NCI-H460 (cell line): Measurements from ENCODE around the gene CHRNA9. TPM values are rescaled to one million over a fixed set of nuclear protein-coding genes. Genes with fewer than 3 reads are reported as not detected.

Experiments
- DNase-seq: peaks from one replicate; pipeline ENCODE4 v3.0.0-alpha.2; 2016; ENCODE audit warnings: low read depth; ENCODE audit errors: extremely low read depth
- total RNA-seq: library from RNA; depleted of rRNA; stranded (reverse); fragments of >200 nt; shearing (Covaris generic); gene quantifications from 2 replicates; pipeline ENCODE4 v1.2.3, GENCODE V29; 2014

Gene CHRNA9
- total RNA-seq, 1 experiment from 2014 or later, result not detected

GRCh38 chr4:40335525-40335894 lies 377 bp downstream of the CHRNA9 start:
- no peak for DNase-seq

- DNase-seq, result no peak
Observed at GRCh38 chr4:40337051-40337450, 1.9 kb downstream of the CHRNA9 start.

GRCh38 chr4:40337523-40337922 lies 2.4 kb downstream of the CHRNA9 start:
- no peak for DNase-seq

- no peak for DNase-seq
Observed at GRCh38 chr4:40340030-40340429, 4.9 kb downstream of the CHRNA9 start.

GRCh38 chr4:40347472-40347871 lies 12.3 kb downstream of the CHRNA9 start:
- DNase-seq, result no peak

GRCh38 chr4:40348000-40348399 lies 12.9 kb downstream of the CHRNA9 start:
- no peak for DNase-seq

GRCh38 chr4:40349561-40350198 lies 14.5 kb downstream of the CHRNA9 start:
- no peak for DNase-seq

- DNase-seq, result no peak
Observed at GRCh38 chr4:40350627-40351227, 15.6 kb downstream of the CHRNA9 start.

- no peak for DNase-seq
Observed at GRCh38 chr4:40354158-40354557, 19.0 kb downstream of the CHRNA9 start.

- no peak for DNase-seq
Observed at GRCh38 chr4:40355131-40355530, 20.0 kb downstream of the CHRNA9 start.

GRCh38 chr4:40357738-40358137 lies 22.6 kb downstream of the CHRNA9 start:
- DNase-seq, result no peak

- no peak for DNase-seq
Observed at GRCh38 chr4:40361338-40361737, 26.2 kb downstream of the CHRNA9 start.

- no peak for DNase-seq
Observed at GRCh38 chr4:40363382-40363920, 28.3 kb downstream of the CHRNA9 start.

- DNase-seq, result no peak
Observed at GRCh38 chr4:40363945-40364344, 28.8 kb downstream of the CHRNA9 start.

GRCh38 chr4:40365766-40366165 lies 30.6 kb downstream of the CHRNA9 start:
- no peak for DNase-seq

GRCh38 chr4:40367451-40367850 lies 32.3 kb downstream of the CHRNA9 start:
- DNase-seq, result no peak

- DNase-seq, result no peak
Observed at GRCh38 chr4:40369437-40370274, 34.5 kb downstream of the CHRNA9 start.

GRCh38 chr4:40372651-40373050 lies 37.5 kb downstream of the CHRNA9 start:
- DNase-seq, result no peak

- DNase-seq, result no peak
Observed at GRCh38 chr4:40373636-40374035, 38.5 kb downstream of the CHRNA9 start.

GRCh38 chr4:40375095-40375494 lies 40.0 kb downstream of the CHRNA9 start:
- no peak for DNase-seq

GRCh38 chr4:40375620-40376019 lies 40.5 kb downstream of the CHRNA9 start:
- DNase-seq, result no peak
